Nephron (organoid): Measurements from ENCODE around the gene CHD8.

Experiments
- H3K27ac Mint-ChIP-seq, 3 experiments: 2 replicates each; pipeline ENCODE4 v1.8.0; 2020; ENCODE audit warnings: mixed read lengths in 3 of 3, mild to moderate bottlenecking in 2 of 3, moderate library complexity in 1 of 3
- H3K27me3 Mint-ChIP-seq: 2 replicates; pipeline ENCODE4 v1.8.0; 2021; ENCODE audit warnings: low read depth, mild to moderate bottlenecking, moderate library complexity, mixed read lengths
- H3K36me3 Mint-ChIP-seq: 2 replicates; pipeline ENCODE4 v1.8.0; 2020; ENCODE audit warnings: low read depth, mixed read lengths
- H3K4me1 Mint-ChIP-seq: 2 replicates; pipeline ENCODE4 v1.8.0; 2020; ENCODE audit warnings: mixed read lengths
- H3K4me3 Mint-ChIP-seq, 3 experiments: 2 replicates each; pipeline ENCODE4 v1.8.0; 2020; ENCODE audit warnings: mild to moderate bottlenecking in 3 of 3, mixed read lengths in 3 of 3, moderate library complexity in 2 of 3
- H3K9me3 Mint-ChIP-seq: 2 replicates; pipeline ENCODE4 v1.8.0; 2020; ENCODE audit warnings: mixed read lengths
- CTCF ChIP-seq, 3 experiments: fragments of 200-600 bp; sonication (generic); IDR thresholded peaks; one replicate each; pipeline ENCODE4 v1.5.0; 2021; ENCODE audit warnings: antibody characterized with exemption in 3 of 3; ENCODE audit not compliant: unreplicated experiment in 3 of 3

Gene CHD8

GRCh38 chr14:21399311-21399870, 56.5 kb downstream of the CHD8 start:
- Mint-ChIP-seq H3K36me3 (peaks cover 76% of the 10 kb centered on the region), H3K27me3 (no peaks in the 10 kb centered on the region), H3K4me3 (no peak overlapping the region), H3K9me3 (no peaks in the 10 kb centered on the region), H3K27ac (no peak overlapping the region), H3K4me1 (no peaks in the 10 kb centered on the region)
- TF ChIP-seq CTCF (IDR thresholded peaks at IDR 0.05; ENCODE audit: unreplicated experiment in 3 of 3) = no peak

DNA sequence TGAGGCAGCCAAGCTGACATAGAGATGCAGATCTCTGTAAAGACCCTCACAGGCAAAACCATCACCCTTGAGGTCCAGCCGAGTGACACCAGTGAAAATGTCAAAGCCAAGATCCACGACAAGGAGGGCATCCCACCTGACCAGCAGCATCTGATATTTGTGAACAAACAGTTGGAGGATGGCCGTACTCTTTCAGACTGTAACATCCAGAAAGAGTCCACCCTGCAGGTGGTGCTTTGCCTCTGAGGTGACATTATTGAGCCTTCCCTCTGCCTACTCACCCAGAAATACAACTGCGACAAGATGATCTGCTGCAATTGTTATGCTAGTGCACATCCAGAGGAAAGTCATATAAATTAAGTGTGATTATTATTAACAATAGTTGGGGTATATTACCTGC, 57.0 kb downstream of the CHD8 start:
- Mint-ChIP-seq H3K27me3 (no peaks in the 10 kb centered on the region), H3K4me3 (no peak overlapping the region), H3K27ac (no peak overlapping the region), H3K36me3 (peaks cover 78% of the 10 kb centered on the region), H3K4me1 (no peaks in the 10 kb centered on the region), H3K9me3 (no peaks in the 10 kb centered on the region)
- no peak for TF ChIP-seq CTCF (IDR thresholded peaks at IDR 0.05; ENCODE audit: unreplicated experiment in 3 of 3)

GRCh38 chr14:21395450-21395849, 60.5 kb downstream of the CHD8 start:
- Mint-ChIP-seq H3K4me3 (no peak overlapping the region), H3K4me1 (no peaks in the 10 kb centered on the region), H3K9me3 (no peaks in the 10 kb centered on the region), H3K27ac (no peak overlapping the region), H3K27me3 (no peaks in the 10 kb centered on the region), H3K36me3 (peaks cover 80% of the 10 kb centered on the region)
- TF ChIP-seq CTCF (IDR thresholded peaks at IDR 0.05; ENCODE audit: unreplicated experiment in 3 of 3) = no peak

DNA sequence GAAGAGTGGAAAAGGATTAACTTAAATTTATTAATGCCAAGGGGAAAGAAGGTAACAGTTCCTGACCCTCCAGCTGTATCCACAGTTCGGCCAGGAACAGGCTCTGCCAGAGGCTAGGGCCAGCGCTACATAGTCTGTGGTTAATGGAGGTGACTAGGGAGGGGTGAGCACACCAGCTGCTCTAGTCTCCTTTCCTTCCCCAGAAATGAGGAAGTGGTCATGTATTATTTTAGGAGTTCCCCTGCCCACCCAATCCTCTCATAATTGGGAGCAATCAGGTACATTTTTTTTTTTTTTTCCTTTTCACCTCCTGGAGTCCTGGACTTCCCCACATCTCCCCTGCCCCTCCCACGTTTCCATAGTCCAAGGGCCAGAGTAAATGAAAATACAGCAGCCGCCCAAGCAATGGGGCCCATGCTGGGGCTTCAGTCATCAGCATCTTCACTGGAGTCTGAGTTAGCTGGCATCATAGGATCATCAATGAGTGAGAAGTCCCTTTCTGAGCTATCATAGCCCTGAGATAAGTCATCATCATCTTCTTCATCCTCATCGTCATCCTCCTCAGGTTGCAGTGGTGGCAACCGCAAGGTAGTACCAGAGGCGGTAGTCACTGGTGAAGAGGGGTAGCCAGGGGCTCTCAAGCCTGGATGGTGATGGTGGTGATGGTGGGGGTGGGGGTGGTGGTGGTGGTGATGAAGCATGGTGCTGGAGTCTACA, 70.6 kb downstream of the CHD8 start:
- Mint-ChIP-seq H3K27me3 (no peaks in the 10 kb centered on the region), H3K4me3 (peak overlapping the region; percentile 23 to 96 (median 42)), H3K27ac (peak overlapping the region; percentile 100), H3K4me1 (peaks cover 23% of the 10 kb centered on the region), H3K9me3 (no peaks in the 10 kb centered on the region), H3K36me3 (peaks cover 48% of the 10 kb centered on the region)
- no peak for TF ChIP-seq CTCF (IDR thresholded peaks at IDR 0.05; ENCODE audit: unreplicated experiment in 3 of 3)

DNA sequence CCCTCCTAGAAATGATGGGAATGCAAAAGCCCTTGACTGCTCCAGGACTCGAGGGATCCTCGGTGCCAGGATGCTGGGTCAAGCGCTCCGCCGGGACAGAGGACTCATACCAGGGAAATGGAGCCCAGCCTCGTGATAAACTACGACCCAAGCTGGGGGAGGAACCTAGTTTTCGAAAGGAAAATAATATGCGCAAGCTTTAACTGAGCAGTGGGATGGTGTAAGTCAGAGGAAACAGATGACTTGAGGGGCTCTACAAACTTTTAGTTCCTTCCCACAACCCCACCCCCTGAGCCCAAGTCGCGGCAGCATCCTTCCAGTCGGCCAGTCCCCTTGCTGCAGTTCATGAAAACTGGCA, 71.5 kb downstream of the CHD8 start:
- peak overlapping the region; percentile 100 for H3K27ac Mint-ChIP-seq
- TF ChIP-seq CTCF (IDR thresholded peaks at IDR 0.05; ENCODE audit: unreplicated experiment in 3 of 3) = no peak
- no peaks in the 10 kb centered on the region for H3K27me3 Mint-ChIP-seq
- H3K9me3 Mint-ChIP-seq = no peaks in the 10 kb centered on the region
- H3K36me3 Mint-ChIP-seq = peaks cover 39% of the 10 kb centered on the region
- H3K4me1 Mint-ChIP-seq = peaks cover 23% of the 10 kb centered on the region
- peak overlapping the region; percentile 89 to 98 (median 96) for H3K4me3 Mint-ChIP-seq
